Stimulated activated CD8-positive, alpha-beta memory T cell treated with anti-CD3 and anti-CD28 coated beads, Interleukin-15, amount 100 ng/mL, for 1 hour (primary cell): ENCODE data around the gene FNDC8.
"Not testable (repeated sequence)": the region's sequence is repeated elsewhere in the genome, so short reads cannot be mapped to it uniquely, and the experiment has no call there.

Source experiments
- DNase-seq: peaks from one replicate; pipeline ENCODE4 v3.0.0-alpha.2; 2020; ENCODE audit warnings: low read depth

The FNDC8 gene

GRCh38 chr17:35142467-35142796, 21.0 kb downstream of the FNDC8 start:
- DNase-seq, result no peak

DNA sequence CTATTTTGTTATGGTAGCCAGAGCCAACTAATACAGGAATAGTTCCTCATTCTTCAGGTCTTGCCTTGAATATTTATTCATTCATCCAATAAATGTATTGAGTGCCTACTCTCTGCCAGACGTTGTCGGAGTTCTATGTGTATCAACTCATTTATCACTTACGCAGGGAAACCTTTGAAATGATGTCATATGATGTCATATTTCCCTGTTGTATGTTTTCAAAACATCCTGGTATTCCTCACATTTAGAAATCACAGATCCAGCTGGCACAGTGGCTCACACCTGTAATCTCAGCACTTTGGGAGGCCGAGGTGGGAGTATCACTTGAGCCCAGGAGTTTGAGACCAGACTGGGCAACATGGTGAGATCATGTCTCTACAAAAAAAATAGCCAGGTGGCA, 23.4 kb downstream of the FNDC8 start:
- DNase-seq, result no peak

GRCh38 chr17:35146214-35146833, 24.9 kb downstream of the FNDC8 start:
- DNase-seq, result no peak

DNA sequence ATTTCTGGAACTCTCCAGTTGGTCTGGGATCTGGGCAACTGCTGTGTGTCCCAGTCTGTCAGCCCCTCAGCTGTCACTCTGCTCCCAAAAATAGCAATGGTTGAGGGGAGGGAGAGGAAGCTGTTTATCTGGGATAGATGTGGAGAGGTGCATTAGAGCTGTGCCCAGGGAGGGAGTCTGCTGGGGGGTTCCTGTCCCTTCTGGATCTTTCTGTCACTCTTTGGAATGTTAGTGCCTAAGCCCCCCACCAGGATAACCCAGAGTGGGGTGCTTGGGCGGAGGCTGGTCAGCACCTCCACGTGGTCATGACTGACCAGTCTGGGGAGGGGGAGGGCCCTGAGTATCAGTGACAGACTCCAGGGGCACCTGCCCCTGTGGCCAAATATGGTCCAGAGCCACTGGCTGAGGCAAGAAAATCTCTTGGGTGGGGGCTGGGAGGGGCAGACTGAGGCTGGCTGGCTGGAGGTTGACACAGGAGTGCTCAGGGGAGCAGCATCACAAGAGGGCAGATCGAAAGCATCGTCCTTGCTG, 26.0 kb downstream of the FNDC8 start, which contains the start of gene UNC45B:
TSS of gene UNC45B (plus strand) at position 443 of the 531 bp plus-strand sequence. CDS start 447 bp downstream, outside the sequence.
- DNase-seq, result no peak

DNA sequence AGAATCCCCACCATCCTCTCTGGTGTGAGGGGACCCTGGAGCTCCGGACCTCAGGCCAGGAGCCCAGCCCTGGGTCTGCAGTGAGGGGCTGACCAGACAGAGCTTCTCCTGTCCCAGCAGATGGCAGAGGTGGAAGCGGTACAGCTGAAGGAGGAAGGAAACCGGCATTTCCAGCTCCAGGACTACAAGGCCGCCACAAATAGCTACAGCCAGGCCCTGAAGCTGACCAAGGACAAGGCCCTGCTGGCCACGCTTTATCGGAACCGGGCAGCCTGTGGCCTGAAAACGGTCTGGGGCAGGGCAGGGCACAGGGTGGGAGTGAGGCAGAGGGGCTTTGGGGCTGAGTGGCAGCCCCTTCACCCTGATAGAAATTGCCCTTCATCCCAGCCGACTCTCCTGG, 26.7 kb downstream of the FNDC8 start:
- DNase-seq, result no peak

DNA sequence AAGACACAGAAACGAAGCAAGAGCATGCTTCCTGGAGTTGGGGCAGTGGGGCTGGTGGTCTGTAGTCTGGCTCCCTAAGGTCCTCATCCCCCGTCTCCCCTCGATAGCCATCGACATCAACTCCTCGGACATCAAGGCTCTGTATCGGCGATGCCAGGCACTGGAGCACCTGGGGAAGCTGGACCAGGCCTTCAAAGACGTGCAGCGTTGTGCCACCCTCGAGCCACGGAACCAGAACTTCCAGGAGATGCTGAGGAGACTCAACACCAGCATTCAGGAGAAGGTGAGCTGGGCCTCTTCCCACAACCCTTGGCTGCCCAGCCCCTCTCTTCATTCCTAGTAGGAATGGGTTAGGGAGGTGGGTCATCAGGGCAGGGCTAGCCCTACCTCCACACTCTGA, 28.5 kb downstream of the FNDC8 start:
- no peak for DNase-seq

GRCh38 chr17:35151080-35151479, 29.7 kb downstream of the FNDC8 start:
- not testable (repeated sequence) for DNase-seq

DNA sequence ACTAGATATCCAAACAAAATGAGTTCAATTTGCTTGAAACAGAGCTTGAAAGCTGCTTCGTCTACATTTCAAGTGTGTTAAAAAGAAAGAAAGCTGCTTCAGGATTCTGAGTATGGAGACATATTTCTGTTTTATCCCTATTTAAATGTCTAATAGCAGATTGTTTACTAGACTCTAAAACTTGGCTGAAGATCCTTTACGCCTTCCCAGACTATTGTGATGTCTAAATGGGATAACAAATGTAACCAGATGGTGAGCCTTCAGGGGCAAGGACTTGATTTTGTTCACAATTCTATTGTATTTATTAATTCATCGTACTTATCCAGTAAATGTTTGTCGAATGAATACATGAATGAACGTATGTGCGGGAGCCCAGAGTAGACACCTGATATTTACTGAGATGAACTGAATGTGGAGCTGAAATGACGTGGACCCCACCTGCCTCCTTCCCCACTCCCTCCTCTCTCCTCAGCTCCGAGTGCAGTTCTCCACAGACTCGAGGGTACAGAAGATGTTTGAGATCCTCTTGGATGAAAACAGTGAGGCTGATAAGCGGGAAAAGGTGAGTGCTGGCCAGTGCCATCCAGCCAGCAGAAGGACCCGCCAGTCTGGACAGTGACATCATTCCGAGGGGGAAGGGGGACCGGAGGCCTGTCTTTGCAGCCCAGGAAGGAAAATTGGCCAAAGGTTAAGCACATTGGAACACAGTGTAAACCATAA, 31.2 kb downstream of the FNDC8 start:
- DNase-seq, result no peak

GRCh38 chr17:35154196-35155165, 33.1 kb downstream of the FNDC8 start:
- no peak for DNase-seq

DNA sequence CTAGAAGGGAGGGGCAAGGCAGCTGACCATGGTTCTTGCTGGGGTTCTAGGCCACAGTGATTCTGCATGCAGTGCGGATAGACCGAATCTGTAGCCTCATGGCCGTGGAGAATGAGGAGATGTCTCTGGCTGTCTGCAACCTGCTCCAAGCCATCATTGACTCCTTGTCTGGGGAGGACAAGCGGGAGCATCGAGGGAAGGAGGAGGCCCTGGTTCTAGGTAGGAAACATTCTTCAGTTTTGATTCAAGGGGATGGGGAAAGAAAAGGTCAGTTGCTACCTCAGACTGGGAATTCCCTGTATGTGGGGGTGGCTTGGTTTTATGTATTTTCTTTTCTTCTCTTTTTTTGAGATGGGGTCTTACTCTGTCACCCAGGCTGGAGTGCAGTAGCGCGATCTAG, 33.8 kb downstream of the FNDC8 start:
- no peak for DNase-seq

GRCh38 chr17:35159940-35160339, 38.5 kb downstream of the FNDC8 start:
- no peak for DNase-seq

DNA sequence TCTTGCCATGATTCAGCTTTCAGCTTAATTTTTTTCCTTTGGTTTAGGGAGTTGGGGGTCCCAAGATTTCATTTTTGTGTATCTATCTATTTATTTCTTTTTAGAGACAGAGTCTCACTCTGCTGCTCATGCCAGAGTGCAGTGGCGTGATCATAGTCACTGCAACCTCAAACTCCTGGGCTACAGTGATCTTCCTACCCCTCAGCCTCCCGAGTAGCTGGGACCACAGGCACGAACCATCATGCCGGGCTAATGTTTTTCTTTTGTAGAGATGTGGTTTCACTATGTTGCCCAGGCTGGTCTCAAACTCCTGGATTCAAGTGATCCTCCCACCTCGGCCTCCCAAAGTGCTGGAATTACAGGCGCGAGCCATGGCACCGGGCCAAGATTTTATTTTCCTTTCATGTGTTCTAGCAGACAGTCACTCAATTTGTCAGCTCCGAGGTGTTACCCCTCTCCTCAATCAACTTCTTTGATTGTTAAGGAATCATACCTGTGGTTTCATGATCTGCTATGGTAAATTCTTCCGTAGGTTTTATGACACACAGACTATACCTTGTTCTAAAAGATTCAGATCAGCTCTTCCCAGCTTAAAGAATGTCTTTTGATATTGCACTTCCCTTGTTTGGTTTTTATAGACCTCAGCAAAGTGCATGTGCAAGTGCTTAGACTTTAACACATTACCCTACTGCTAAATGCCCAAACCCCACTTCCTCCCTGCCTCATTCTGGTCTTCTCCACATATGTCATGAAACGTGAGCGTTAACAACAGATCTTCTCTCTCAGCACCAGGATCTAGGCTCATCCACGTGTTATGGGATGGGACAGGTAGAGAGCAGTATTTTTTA, 39.2 kb downstream of the FNDC8 start:
- DNase-seq, result no peak

- no peak for DNase-seq
These were observed 39.9 kb downstream of the FNDC8 start for GRCh38 chr17:35161281-35161761.

DNA sequence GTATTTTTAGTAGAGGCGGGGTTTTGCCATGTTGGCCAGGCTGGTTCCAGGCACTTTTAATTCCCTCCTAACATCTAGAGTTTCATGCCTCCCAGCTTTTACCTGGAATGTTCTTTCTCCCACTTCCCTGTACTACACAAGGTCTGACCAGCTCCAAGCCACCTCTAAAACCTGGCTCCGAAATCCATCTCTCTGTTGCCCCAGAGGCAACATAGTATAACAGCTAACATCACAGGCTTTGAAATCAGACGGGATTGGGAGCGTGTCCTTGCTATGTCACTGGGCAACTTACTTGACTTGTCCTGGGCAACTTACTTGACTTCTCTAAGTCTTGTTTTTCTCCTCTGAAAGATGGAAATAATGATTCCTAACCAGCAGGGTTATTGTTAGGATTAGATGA, 41.3 kb downstream of the FNDC8 start:
- DNase-seq, result no peak

DNA sequence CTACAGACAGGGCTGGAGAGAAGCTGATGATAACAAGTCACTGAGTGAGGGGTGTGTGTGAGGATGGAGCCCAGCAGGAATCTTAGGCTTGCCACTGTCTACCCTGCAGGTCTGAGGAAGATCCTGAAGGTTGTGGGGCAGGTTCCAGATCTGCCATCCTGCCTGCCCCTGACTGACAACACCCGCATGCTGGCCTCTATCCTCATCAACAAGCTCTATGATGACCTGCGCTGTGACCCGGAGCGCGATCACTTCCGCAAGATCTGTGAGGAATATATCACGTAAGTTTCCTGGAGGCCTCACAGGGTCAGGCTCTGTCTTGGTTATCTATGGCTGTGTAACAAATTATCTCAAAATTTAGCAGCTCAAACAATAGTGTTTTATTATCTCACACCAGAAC, 42.5 kb downstream of the FNDC8 start:
- DNase-seq, result no peak

- no peak for DNase-seq
These were observed 43.3 kb downstream of the FNDC8 start for GRCh38 chr17:35164716-35165115.

DNA sequence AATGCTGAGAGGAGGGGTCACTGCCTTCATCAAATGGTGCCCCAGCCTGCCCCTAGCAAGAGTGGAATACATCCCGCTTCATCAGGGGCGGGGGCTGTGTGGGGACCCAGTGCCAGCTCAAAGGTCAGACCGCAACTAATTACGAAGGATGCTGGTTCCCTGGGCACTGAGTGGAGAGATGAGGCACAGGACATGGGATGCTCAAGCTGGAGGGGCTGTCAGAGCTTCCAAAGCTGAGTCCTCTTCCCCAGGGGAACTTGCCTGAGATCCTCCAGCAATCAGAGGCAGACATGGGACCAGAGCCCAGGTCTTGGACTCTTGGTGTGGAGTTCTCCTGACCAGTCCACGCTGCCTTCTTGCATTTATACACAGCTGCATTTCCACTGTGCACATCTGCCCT, 45.1 kb downstream of the FNDC8 start:
- DNase-seq, result no peak

DNA sequence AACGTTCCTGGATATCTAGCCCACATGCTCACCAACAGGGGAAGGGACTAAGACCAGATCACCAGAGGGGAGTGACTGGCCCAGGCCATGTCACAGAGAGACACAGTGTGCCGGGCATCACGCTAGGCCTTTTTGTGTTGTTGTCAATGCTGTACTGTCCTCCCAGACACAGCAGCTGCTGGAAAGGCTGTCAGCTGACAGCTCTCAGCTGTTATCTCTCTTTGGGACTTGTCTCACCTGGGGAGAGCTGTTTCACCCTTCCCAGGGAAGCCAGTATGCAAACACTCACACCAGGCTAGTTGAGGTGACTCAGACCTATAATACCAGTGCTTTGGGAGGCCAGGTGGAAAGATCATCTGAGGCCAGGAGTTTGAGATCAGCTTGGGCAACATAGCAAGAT, 45.6 kb downstream of the FNDC8 start:
- DNase-seq, result no peak

- no peak for DNase-seq
These were observed 46.3 kb downstream of the FNDC8 start for GRCh38 chr17:35167666-35168065.

DNA sequence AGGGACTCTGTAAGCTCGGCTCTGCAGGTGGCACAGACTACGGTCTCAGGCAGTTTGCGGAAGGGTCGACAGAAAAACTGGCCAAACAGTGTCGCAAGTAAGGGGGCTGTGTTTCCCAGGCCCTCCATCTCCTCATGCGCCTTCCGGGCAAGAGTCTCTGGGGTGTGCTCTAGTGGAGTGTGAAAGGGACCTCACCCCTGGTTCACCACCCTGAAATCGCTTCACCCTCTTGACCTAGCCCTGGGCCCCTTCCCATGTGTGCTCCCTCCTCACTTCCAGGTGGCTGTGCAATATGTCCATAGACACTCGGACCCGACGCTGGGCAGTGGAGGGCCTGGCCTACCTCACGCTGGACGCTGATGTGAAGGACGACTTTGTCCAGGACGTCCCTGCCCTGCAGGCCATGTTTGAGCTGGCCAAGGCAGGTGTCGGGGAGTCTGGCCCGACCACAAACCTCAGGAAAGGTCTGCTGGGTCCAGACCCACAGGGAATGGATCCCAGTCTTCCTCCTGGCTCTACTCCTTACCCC, 48.5 kb downstream of the FNDC8 start:
- DNase-seq, result no peak
